Large intestine (tissue), 3 donors: Measurements from ENCODE around the gene STYXL1. TPM values are rescaled to one million over a fixed set of nuclear protein-coding genes. Genes with fewer than 3 reads are reported as not detected.

Source experiments
- DNase-seq, 2 donors: peaks; one replicate each; pipeline versions ENCODE4 v3.0.0 to v3.0.0-alpha.2; 2013
- H3K27ac ChIP-seq: one replicate; pipeline ENCODE4 v1.5.1; 2013; ENCODE audit warnings: low read length
- H3K27me3 ChIP-seq: 2 replicates; pipeline ENCODE4 v1.6.1; 2013; ENCODE audit warnings: low read length; ENCODE audit not compliant: control insufficient read depth, insufficient read depth
- H3K36me3 ChIP-seq: 2 replicates; pipeline ENCODE4 v1.6.1; 2013; ENCODE audit warnings: low read length; ENCODE audit not compliant: control insufficient read depth, insufficient read depth
- H3K4me1 ChIP-seq: one replicate; pipeline ENCODE4 v1.6.1; 2013; ENCODE audit warnings: low read length; ENCODE audit not compliant: control insufficient read depth, insufficient read depth
- H3K4me3 ChIP-seq: one replicate; pipeline ENCODE4 v1.5.1; 2013; ENCODE audit warnings: low read length
- H3K9me3 ChIP-seq: one replicate; pipeline ENCODE4 v1.6.1; 2013; ENCODE audit warnings: mild to moderate bottlenecking, low read depth, low read length, moderate library complexity; ENCODE audit not compliant: control insufficient read depth
- WGBS: methylation state at CpG from one replicate; pipeline ENCODE4 v1.1.5; 2013; ENCODE audit warnings: low lambda C conversion rate; ENCODE audit not compliant: insufficient coverage; 5-methylcytosine and 5-hydroxymethylcytosine counted together
- polyA plus RNA-seq: library from polyadenylated mRNA; unstranded; fragments of 120-200 nt; gene quantifications from one replicate; pipeline ENCODE4 v1.2.1, GENCODE V29; 2013

Gene STYXL1
- polyA plus RNA-seq, 1 donor, result 55.1 TPM

DNA sequence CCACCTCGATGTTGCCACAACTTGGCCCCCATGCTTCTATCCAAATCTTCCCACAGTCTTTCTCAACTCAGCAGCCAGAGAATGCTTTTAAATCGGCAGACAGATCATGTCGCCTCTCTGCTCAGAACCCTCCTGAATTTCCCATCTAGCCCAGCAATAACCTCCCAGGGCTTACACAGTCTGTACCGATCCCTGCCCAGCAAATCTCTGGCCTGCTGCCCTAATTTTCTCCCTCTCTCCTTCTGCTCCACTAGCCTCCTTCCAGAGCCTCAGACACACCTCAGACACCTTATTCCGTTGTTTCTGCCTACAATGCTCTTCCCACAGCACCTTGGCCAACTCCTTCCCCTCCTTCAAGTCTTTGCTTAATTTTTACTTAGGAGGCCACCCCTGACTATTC, 32.4 kb upstream of the STYXL1 start:
- no peak overlapping the region for H3K4me3 ChIP-seq
- no peak overlapping the region for H3K27ac ChIP-seq
- DNase-seq, result no peak
- 60% methylated on average over 1 of the region's 5 CpGs for WGBS
- no peaks in the 10 kb centered on the region for H3K36me3 ChIP-seq
- no peaks in the 10 kb centered on the region for H3K27me3 ChIP-seq
- no peaks in the 10 kb centered on the region for H3K9me3 ChIP-seq
- no peaks in the 10 kb centered on the region for H3K4me1 ChIP-seq

DNA sequence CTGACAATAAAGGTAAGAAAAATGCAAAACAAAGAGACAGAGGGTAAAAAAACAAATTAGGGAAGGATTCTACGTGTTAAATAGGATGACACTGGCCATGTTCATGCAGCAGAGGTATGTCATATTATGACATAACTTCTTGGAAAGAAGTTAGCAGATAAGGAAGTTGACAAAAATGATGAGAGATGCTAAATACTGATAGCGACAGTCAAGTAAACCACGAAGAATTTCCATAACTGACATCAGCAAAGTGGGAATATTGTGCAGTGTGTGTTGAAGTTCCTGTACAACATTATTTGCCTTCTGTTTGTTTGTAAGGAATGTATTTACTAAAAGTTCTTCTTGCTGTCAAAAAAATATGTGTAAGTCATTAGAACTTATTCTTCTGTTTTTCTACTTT, 29.6 kb upstream of the STYXL1 start:
- no peak for DNase-seq

DNA sequence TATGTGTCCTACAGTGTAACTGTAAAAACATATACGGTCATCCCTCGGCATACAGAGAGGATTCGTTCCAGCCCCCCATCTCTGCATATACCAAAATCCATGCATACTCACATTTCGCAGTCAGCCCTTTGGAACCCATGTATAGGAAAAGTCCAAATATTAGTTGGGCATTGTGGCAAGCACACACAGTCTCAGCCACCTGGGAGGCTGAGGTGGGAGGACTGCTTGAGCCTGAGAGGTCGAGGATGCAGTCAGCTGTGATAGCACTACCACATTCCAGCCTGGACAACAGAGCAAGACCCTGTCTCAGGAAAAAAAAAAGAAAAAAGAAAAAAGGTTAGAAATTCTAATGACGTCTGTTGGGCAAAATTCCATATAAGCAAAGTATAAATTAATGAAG, 29.2 kb upstream of the STYXL1 start:
- no peak for DNase-seq
- Histone ChIP-seq H3K36me3 (no peaks in the 10 kb centered on the region), H3K4me3 (no peak overlapping the region), H3K27ac (no peak overlapping the region), H3K27me3 (no peaks in the 10 kb centered on the region), H3K9me3 (peaks cover 29% of the 10 kb centered on the region), H3K4me1 (no peaks in the 10 kb centered on the region)
- WGBS, result 80% methylated on average over 1 of the region's 6 CpGs

More for the DNA sequence above, 29.6 kb upstream of the STYXL1 start:
- H3K4me3 ChIP-seq, result no peak overlapping the region
- no peaks in the 10 kb centered on the region for H3K27me3 ChIP-seq
- H3K4me1 ChIP-seq, result no peaks in the 10 kb centered on the region
- peaks cover 25% of the 10 kb centered on the region for H3K9me3 ChIP-seq
- no peaks in the 10 kb centered on the region for H3K36me3 ChIP-seq
- 76% methylated on average over 2 of the region's 3 CpGs for whole genome bisulfite sequencing
- no peak overlapping the region for H3K27ac ChIP-seq

DNA sequence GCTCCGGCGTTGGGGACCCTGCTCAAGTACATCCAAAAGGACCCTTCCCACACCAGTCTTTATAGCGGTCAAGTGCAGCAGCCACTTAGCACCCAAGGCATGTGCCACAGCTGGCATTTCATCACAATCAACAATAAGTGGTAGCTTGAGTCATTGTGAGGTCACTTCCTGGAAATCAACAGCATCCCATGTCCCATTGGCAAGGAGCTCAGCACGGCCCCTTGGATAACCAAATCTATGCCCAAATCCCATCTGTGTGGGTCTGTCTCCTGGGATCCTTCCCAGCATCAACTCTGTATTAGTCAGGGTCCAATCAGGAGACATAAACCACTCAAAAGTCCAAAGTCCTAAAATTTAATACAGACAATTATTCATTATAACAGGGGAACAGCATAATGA, 27.2 kb upstream of the STYXL1 start:
- no CpG with 5 or more reads among the region's 4 CpGs for WGBS
- Histone ChIP-seq H3K4me3 (no peak overlapping the region), H3K4me1 (no peaks in the 10 kb centered on the region), H3K27ac (no peak overlapping the region), H3K36me3 (no peaks in the 10 kb centered on the region), H3K9me3 (peaks cover 36% of the 10 kb centered on the region), H3K27me3 (no peaks in the 10 kb centered on the region)
- DNase-seq, result peak in 1 of 2 donors; percentile 18

DNA sequence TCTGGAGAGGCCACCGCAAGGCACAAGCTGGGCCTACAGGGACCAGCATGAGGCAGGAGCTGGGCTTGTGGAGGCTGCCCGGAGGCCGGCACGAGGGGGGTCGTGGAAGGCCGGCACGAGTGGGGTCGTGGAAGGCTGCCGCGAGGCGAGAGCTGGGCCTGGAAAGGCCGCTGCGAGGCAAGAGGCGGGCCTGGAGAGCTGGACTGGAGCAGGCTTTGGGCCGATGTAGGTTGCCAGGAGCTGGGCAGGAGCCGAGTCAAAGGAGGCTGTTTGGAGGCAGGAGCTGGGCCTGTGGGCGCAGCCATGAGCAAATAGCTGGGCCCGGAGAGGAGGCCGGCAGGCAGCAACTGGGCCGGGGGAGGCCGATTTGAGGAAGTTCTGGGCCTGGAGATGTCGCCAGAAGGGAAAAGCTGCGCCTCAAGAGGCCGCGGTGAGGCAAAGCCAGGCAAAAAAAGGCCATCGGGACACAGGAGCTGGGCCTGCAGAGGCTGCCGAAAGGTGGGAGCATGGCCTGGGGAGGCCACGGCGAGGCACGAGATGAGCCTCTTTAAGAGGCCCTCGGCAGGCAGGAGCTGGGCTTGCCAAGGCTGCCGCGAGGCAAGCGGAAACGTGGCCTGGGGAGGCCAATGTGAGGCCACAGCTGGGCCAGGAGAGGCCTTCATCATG, 26.6 kb upstream of the STYXL1 start:
- Histone ChIP-seq H3K4me3 (no peak overlapping the region), H3K4me1 (no peaks in the 10 kb centered on the region), H3K36me3 (no peaks in the 10 kb centered on the region), H3K9me3 (peaks cover 36% of the 10 kb centered on the region), H3K27me3 (no peaks in the 10 kb centered on the region), H3K27ac (no peak overlapping the region)
- DNase-seq, result no peak
- WGBS, result no CpG with 5 or more reads among the region's 35 CpGs

DNA sequence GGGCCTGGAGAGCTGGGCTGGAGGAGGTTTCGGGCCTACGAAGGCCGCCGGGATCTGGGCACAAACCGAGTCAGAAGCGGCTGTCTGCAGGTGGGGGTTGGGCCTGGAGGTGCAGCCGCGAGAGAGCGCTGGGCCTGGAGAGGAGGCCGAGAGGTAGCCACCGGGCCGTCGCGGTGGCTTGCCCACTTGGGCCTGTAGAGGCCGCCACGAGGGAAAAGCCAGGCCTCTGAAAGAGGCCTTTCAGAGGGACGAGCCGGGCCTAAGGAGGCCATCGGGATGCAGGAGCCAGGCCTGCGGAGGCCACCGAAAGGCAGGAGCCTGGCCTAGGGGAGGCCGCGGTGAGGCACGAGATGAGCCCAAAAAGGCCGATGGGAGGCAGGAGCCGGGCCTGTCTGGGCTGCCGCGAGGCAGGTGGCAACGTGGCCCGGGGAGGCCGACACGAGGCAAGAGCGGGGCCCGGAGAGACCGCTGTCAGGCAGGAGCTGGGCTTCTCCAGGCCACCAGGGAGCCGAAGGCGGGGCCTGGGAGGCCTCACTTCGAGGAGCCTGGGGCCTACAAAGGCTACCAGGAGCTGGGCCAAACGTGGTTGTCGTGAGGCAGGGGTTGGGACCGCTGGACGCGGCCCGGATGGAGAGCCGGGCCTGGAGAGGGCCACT, 25.7 kb upstream of the STYXL1 start:
- H3K9me3 ChIP-seq, result peaks cover 36% of the 10 kb centered on the region

DNA sequence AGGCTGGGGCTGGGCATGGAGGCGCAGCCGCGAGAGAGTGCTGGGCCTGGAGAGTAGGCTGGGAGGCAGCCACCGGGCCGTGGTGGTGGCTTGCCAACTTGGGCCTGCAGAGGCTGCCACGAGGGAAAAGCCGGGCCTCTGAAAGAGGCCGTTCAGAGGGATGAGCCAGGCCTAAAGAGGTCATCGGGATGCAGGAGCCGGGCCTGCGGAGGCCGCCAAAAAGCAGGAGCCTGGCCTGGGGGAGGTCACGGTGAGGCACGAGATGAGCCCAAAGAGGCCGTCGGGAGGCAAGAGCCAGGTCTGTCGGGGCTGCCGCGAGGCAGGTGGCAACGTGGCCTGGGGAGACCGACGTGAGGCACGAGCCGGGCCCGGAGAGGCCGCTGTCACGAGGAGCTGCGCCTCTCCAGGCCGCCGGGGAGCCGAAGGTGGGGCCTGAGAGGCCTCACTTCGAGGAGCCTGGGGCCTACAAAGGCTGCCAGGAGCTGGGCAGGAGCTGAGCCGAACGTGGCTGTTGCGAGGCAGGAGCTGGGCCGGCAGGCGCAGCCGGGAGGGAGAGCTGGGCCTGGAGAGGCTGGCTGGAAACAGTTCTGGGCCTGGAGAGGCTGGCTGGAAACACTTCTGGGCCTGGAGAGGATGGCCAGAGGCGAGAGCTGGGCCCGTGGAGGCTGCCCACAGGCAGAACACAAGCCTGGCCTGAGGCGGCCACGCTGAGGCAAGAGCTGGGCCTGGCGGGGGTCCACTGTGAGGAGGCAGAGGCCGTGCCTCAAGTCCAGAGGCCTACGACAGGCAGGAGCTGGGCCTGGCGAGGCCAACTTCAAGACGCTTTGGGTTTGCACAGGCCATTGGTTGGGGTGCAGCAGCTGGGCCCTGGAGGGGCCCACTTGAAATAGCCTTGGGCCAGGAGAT, 24.7 kb upstream of the STYXL1 start:
- H3K27me3 ChIP-seq, result no peaks in the 10 kb centered on the region
- H3K4me1 ChIP-seq, result no peaks in the 10 kb centered on the region
- no peak overlapping the region for H3K27ac ChIP-seq
- H3K36me3 ChIP-seq, result peaks cover 4% of the 10 kb centered on the region
- peaks cover 36% of the 10 kb centered on the region for H3K9me3 ChIP-seq
- no peak for DNase-seq
- WGBS, result 80% methylated on average over 2 of the region's 47 CpGs
- H3K4me3 ChIP-seq, result no peak overlapping the region

More for the DNA sequence above, 25.7 kb upstream of the STYXL1 start:
- Histone ChIP-seq H3K27ac (no peak overlapping the region), H3K4me1 (no peaks in the 10 kb centered on the region), H3K27me3 (no peaks in the 10 kb centered on the region), H3K36me3 (no peaks in the 10 kb centered on the region), H3K4me3 (no peak overlapping the region)
- DNase-seq, result no peak
- no CpG with 5 or more reads among the region's 45 CpGs for WGBS

DNA sequence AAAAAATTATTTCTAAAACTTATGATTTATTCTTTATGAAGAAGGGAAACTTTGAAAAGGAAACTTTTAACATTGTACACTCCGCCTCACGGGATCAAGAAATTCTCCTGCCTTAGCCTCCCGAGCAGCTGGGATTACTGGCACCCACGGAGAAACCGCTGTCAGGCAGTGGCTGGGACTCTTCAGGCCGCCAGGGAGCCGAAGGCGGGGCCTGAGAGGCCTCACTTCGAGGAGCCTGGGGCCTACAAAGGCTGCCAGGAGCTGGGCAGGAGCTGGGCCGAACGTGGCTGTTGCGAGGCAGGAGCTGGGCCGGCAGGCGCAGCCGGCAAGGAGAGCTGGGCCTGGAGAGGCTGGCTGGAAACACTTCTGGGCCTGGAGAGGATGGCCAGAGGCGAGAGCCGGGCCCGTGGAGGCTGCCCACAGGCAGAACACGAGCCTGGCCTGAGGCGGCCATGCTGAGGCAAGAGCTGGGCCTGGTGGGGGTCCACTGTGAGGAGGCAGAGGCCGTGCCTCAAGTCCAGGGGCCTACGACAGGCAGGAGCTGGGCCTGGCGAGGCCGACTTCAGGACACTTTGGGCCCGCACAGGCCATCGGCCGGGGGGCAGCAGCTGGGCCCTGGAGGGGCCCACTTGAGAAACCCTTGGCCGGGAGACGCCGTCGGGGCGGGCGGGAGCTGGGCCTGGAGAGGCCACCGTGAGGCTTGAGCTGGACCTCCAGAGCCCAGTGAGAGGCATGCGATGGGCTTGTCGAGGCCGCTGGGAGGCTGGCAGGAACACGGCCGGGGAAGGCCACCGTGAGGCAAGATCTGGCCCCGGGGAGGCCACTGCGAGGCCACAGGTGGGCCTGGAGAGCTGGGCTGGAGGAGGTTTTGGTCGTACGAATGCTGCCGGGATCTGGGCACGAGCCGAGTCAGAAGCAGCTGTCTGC, 23.8 kb upstream of the STYXL1 start:
- H3K9me3 ChIP-seq, result peaks cover 36% of the 10 kb centered on the region
- no peak overlapping the region for H3K4me3 ChIP-seq
- H3K36me3 ChIP-seq, result peaks cover 10% of the 10 kb centered on the region
- no peak for DNase-seq
- H3K27me3 ChIP-seq, result no peaks in the 10 kb centered on the region
- H3K27ac ChIP-seq, result peak overlapping the region; percentile 8
- no peaks in the 10 kb centered on the region for H3K4me1 ChIP-seq
- WGBS, result no CpG with 5 or more reads among the region's 47 CpGs

DNA sequence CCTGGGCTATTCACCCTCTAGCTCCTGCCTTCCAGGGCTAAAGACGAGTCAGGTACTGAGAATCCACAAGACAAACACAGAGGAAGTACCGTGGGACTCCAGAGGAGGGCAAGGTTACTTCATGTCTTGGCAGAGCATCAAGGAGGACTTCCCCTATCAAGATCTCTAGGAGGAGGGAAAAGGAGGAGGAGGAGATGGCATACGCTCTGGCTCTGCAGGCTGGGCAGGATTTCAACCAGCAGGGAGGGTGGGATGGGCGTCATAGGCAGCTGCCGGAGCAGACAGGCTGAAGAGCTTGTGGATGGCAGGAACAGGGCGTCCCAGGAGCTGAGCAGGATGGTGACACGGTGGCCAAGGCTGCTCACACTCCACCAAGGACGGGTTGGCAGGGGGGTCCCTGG, 21.4 kb upstream of the STYXL1 start:
- H3K4me3 ChIP-seq, result no peak overlapping the region
- DNase-seq, result peak; percentile 29 to 32
- H3K9me3 ChIP-seq, result peaks cover 30% of the 10 kb centered on the region
- peaks cover 33% of the 10 kb centered on the region for H3K36me3 ChIP-seq
- no peaks in the 10 kb centered on the region for H3K27me3 ChIP-seq
- no peaks in the 10 kb centered on the region for H3K4me1 ChIP-seq
- no peak overlapping the region for H3K27ac ChIP-seq
- WGBS, result no CpG with 5 or more reads among the region's 8 CpGs
